ENCODE results near the gene CREB5. TPM values are rescaled to one million over a fixed set of nuclear protein-coding genes. Genes with fewer than 3 reads are reported as not detected.

The CREB5 gene
- total RNA-seq, 1 donor from 2014 or later, result 8.9 TPM

GRCh38 chr7:28808796-28809533, 396.6 kb downstream of the CREB5 start:
- Histone ChIP-seq H3K27ac (no peak overlapping the region), H3K4me1 (no peaks in the 10 kb centered on the region), H3K27me3 (no peaks in the 10 kb centered on the region), H3K36me3 (no peaks in the 10 kb centered on the region), H3K9me3 (no peaks in the 10 kb centered on the region), H3K4me3 (no peak overlapping the region)
- intact Hi-C loops (cut with DNase I), result no loop called here
- no peak for TF ChIP-seq CTCF (IDR thresholded peaks at IDR 0.05)
- ATAC-seq (peak; percentile 57), DNase-seq (peak; percentile 66)

- intact Hi-C loops (cut with DNase I), result no loop called here
- TF ChIP-seq CTCF (IDR thresholded peaks at IDR 0.05), result no peak
- Histone ChIP-seq H3K27ac (no peak overlapping the region), H3K9me3 (no peaks in the 10 kb centered on the region), H3K36me3 (no peaks in the 10 kb centered on the region), H3K4me3 (no peak overlapping the region), H3K27me3 (no peaks in the 10 kb centered on the region), H3K4me1 (no peaks in the 10 kb centered on the region)
- DNase-seq (no peak), ATAC-seq (no peak)
Measured at GRCh38 chr7:28811008-28811407, 398.7 kb downstream of the CREB5 start.

- intact Hi-C loops (cut with DNase I), result no loop called here
- ATAC-seq, result no peak
- Histone ChIP-seq H3K4me3 (no peak overlapping the region), H3K27ac (no peak overlapping the region), H3K36me3 (no peaks in the 10 kb centered on the region), H3K27me3 (no peaks in the 10 kb centered on the region), H3K4me1 (no peaks in the 10 kb centered on the region), H3K9me3 (no peaks in the 10 kb centered on the region)
- no peak for TF ChIP-seq CTCF (IDR thresholded peaks at IDR 0.05)
- DNase-seq, result no peak
Measured at GRCh38 chr7:28811701-28812430, 399.5 kb downstream of the CREB5 start.

GRCh38 chr7:28812616-28813015, 400.3 kb downstream of the CREB5 start:
- Histone ChIP-seq H3K27ac (no peak overlapping the region), H3K4me3 (no peak overlapping the region), H3K27me3 (no peaks in the 10 kb centered on the region), H3K4me1 (no peaks in the 10 kb centered on the region), H3K36me3 (no peaks in the 10 kb centered on the region), H3K9me3 (no peaks in the 10 kb centered on the region)
- no peak for TF ChIP-seq CTCF (IDR thresholded peaks at IDR 0.05)
- intact Hi-C loops (cut with DNase I), result no loop called here
- ATAC-seq, result no peak
- DNase-seq, result no peak

- Histone ChIP-seq H3K4me3 (no peak overlapping the region), H3K9me3 (no peaks in the 10 kb centered on the region), H3K36me3 (no peaks in the 10 kb centered on the region), H3K27ac (no peak overlapping the region), H3K27me3 (no peaks in the 10 kb centered on the region), H3K4me1 (no peaks in the 10 kb centered on the region)
- ATAC-seq (no peak), DNase-seq (no peak)
- TF ChIP-seq CTCF (IDR thresholded peaks at IDR 0.05), result no peak
- intact Hi-C loops (cut with DNase I), result no loop called here
Measured at GRCh38 chr7:28813243-28813962, 401.1 kb downstream of the CREB5 start.
